Erythroblast (primary cell): ENCODE measurements around the gene NCBP3.

Source experiments
- GATA1 ChIP-seq: IDR thresholded peaks from 2 replicates; pipeline ENCODE4 v1.6.1; 2011; ENCODE audit warnings: low read depth, mild to moderate bottlenecking, control low read depth, low read length, moderate library complexity
- POLR2A ChIP-seq: IDR thresholded peaks from 2 replicates; pipeline ENCODE4 v1.6.1; 2011; ENCODE audit warnings: mild to moderate bottlenecking, low read length

DNA sequence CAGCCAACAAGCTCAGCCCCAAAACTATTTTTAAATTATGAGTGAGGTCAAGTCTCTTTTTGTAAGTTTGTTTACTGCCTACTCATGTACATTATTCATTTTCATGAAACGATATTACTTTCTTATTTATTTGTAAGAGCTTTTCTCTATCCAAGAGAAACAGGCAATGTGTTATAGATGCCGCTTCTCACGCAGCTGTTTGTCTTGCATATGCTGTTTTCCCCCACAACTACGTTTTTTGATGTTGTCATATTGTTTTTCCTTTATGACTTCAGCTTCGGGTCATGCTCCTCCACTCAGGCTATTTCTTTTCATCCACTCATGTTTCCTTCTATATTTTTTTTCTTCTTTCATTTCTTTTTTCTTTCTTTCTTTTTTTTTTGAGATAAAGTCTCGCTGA, 65.1 kb downstream of the NCBP3 start:
- TF ChIP-seq POLR2A, result no peak
- TF ChIP-seq GATA1, result no peak
